Measurements from ENCODE around the gene PPP6R3. TPM values are rescaled to one million over a fixed set of nuclear protein-coding genes. Genes with fewer than 3 reads are reported as not detected.

The PPP6R3 gene
- total RNA-seq, 4 donors from 2014 or later, result 90.7 to 253 (median 164) TPM

DNA sequence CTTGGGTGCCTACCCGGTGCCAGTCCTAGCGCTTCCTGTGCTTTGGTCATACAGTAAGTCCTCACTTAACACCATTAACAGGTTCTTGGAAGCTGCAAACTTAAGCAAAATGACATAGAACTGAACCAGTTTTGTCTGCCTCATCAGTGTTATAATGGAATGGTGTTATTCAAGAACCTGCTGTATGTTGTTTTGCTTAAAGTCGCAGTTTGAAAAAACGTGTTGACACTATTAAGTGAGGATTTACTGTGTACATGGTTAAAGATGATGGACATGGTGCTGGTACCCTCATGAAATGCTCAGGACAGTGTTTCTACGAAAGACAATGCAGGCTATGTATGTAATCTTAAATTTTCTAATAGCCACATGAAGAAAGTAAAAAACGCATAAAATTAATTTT lies 41.3 kb downstream of the PPP6R3 start:
- H3K4me1 ChIP-seq, result peaks cover 3 to 28% of the 10 kb centered on the region in 2 donors
- TF ChIP-seq, protein P1, sequence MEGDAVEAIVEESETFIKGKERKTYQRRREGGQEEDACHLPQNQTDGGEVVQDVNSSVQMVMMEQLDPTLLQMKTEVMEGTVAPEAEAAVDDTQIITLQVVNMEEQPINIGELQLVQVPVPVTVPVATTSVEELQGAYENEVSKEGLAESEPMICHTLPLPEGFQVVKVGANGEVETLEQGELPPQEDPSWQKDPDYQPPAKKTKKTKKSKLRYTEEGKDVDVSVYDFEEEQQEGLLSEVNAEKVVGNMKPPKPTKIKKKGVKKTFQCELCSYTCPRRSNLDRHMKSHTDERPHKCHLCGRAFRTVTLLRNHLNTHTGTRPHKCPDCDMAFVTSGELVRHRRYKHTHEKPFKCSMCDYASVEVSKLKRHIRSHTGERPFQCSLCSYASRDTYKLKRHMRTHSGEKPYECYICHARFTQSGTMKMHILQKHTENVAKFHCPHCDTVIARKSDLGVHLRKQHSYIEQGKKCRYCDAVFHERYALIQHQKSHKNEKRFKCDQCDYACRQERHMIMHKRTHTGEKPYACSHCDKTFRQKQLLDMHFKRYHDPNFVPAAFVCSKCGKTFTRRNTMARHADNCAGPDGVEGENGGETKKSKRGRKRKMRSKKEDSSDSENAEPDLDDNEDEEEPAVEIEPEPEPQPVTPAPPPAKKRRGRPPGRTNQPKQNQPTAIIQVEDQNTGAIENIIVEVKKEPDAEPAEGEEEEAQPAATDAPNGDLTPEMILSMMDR (IDR thresholded peaks at IDR 0.05), result no peak
- no peak for TF ChIP-seq POLR2A (IDR thresholded peaks at IDR 0.05)
- no peaks in the 10 kb centered on the region for H3K27me3 ChIP-seq
- no peak for DNase-seq
- no peaks in the 10 kb centered on the region for H3K36me3 ChIP-seq
- intact Hi-C loops (cut with DNase I; ENCODE audit: low total_unique reads), result no loop called here
- no peaks in the 10 kb centered on the region for H3K9me3 ChIP-seq
- no peak overlapping the region for H3K4me3 ChIP-seq
- no peak overlapping the region for H3K27ac ChIP-seq

DNA sequence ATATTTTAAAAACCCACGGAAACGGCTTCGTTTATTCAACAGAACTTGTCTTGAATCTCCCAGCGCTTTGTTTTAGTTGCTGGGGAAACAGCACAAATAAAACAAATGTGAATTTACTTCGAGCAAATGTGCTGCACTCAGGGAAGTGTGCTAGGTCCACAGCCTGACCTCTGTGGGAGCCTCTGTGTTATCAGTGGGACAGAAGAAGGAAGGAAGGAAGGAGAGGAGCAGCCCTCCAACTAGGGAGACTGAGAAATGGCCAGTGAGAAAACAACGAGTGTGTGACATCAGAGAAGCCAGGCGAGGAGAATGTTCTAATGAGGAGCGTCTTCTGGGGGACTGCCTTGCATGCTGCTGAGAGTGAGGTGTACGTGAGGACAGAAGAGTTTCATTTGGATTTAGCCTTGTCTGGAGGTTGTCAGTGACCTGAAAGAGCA lies 42.7 kb downstream of the PPP6R3 start:
- no peak for DNase-seq
- no peak for TF ChIP-seq POLR2A (IDR thresholded peaks at IDR 0.05)
- TF ChIP-seq, protein P1 (IDR thresholded peaks at IDR 0.05), result no peak
- Histone ChIP-seq H3K27me3 (no peaks in the 10 kb centered on the region), H3K4me3 (no peak overlapping the region), H3K4me1 (peaks cover 3 to 22% of the 10 kb centered on the region in 2 donors), H3K9me3 (no peaks in the 10 kb centered on the region), H3K27ac (peak overlapping the region in 1 of 2 donors; percentile 11), H3K36me3 (no peaks in the 10 kb centered on the region)
- intact Hi-C loops (cut with DNase I; ENCODE audit: low total_unique reads), result no loop called here

DNA sequence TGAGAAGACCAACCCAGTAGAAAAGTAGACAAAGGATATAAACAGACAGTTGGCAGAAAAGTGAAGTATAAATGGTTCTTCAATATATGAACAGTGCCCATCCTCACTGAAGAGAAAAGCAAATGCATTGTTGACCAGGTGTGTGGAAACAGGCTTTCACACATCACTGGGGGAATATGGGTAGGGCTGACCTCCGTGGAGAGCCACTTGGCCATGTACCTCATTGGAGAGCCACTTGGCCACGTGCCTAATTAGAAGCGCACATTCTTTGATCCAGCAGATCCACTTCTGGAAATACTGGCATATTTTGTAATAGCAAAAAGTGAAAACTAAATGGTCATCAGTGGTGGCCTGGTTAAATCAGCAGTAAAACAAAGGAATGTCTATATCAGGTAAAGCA lies 43.2 kb downstream of the PPP6R3 start:
- no peaks in the 10 kb centered on the region for H3K36me3 ChIP-seq
- H3K27me3 ChIP-seq, result no peaks in the 10 kb centered on the region
- intact Hi-C loops (cut with DNase I; ENCODE audit: low total_unique reads), result no loop called here
- H3K4me1 ChIP-seq, result peaks cover under 1 to 17% of the 10 kb centered on the region in 2 donors
- DNase-seq, result no peak
- H3K4me3 ChIP-seq, result no peak overlapping the region
- TF ChIP-seq, protein P1 (IDR thresholded peaks at IDR 0.05), result no peak
- TF ChIP-seq POLR2A (IDR thresholded peaks at IDR 0.05), result no peak
- no peaks in the 10 kb centered on the region for H3K9me3 ChIP-seq
- H3K27ac ChIP-seq, result peak overlapping the region in 1 of 2 donors; percentile 11

DNA sequence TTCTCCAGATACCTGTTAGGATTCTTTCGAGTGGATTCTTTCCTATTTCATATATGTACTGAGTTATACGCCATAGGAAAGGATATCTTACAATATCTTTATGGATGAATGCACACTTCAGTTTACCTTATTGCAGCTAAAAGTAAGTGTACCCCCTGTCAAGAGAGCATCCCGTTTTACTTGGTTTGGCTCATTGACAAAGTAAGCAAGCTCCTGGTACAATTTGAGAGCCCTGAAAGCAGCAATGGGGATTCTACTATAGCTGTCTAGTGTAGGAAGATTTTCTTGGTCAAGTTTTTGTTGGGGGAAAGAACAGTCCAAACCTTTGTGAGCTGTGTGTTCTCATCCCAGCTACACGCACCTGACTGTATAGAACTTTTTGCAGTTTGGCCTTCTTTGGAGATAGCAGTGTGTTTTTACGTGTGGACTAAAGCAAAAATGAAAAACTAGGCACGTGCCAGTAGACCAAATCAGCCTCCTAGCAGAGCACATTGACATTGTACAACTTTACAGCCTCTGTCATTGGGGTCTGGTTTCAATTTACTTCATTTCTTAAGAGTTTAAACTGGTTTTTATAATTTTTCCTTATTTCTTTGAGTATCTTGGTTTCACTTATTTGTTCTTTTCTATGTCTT lies 44.0 kb downstream of the PPP6R3 start:
- peak overlapping the region in 1 of 2 donors; percentile 30 for H3K27ac ChIP-seq
- TF ChIP-seq, protein P1 (IDR thresholded peaks at IDR 0.05), result no peak
- no peak for TF ChIP-seq POLR2A (IDR thresholded peaks at IDR 0.05)
- intact Hi-C loops (cut with DNase I; ENCODE audit: low total_unique reads), result no loop called here
- H3K4me3 ChIP-seq, result no peak overlapping the region
- no peaks in the 10 kb centered on the region for H3K36me3 ChIP-seq
- no peak for DNase-seq
- no peaks in the 10 kb centered on the region for H3K27me3 ChIP-seq
- H3K9me3 ChIP-seq, result no peaks in the 10 kb centered on the region
- H3K4me1 ChIP-seq, result peaks cover 0 to 13% of the 10 kb centered on the region in 2 donors

DNA sequence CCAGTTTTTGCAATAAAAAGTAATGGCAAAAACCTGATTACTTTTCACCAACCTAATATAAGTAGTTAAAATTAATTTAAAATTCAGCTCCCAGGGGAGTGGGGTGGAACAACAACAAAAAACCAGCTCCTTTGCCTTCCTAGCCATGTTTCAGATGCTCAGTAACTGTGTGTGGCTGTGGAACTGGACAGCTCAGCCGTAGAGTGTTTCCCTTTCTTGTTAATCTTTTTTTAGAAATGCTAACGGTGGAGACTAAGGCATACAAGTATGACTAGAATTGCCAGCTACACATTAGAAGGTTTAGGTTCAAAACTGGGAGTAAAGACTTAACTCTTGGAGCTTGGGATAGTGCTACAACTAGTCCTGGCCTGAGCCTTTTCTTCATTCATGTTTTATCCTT lies 45.0 kb downstream of the PPP6R3 start:
- H3K4me1 ChIP-seq, result peaks cover 0 to 13% of the 10 kb centered on the region in 2 donors
- TF ChIP-seq, protein P1 (IDR thresholded peaks at IDR 0.05), result no peak
- TF ChIP-seq POLR2A (IDR thresholded peaks at IDR 0.05), result no peak
- peak overlapping the region in 1 of 2 donors; percentile 20 for H3K27ac ChIP-seq
- intact Hi-C loops (cut with DNase I; ENCODE audit: low total_unique reads), result no loop called here
- H3K9me3 ChIP-seq, result no peaks in the 10 kb centered on the region
- no peaks in the 10 kb centered on the region for H3K36me3 ChIP-seq
- no peak for DNase-seq
- H3K4me3 ChIP-seq, result no peak overlapping the region
- no peaks in the 10 kb centered on the region for H3K27me3 ChIP-seq

All from uterus (tissue), 4 donors.